Stimulated activated CD4-positive, alpha-beta T cell treated with anti-CD3 and anti-CD28 coated beads, Interleukin-12 subunit alpha, Interleukin-12 subunit beta, amount 100 ng/mL, for 48 hours (primary cell): ENCODE data around the gene KRT222.

ENCODE experiments used
- DNase-seq, 3 donors: peaks; one replicate each; pipeline ENCODE4 v3.0.0-alpha.2; 2020; ENCODE audit warnings: low read depth in 2 of 3, low spot score in 1 of 3

The KRT222 gene

DNA sequence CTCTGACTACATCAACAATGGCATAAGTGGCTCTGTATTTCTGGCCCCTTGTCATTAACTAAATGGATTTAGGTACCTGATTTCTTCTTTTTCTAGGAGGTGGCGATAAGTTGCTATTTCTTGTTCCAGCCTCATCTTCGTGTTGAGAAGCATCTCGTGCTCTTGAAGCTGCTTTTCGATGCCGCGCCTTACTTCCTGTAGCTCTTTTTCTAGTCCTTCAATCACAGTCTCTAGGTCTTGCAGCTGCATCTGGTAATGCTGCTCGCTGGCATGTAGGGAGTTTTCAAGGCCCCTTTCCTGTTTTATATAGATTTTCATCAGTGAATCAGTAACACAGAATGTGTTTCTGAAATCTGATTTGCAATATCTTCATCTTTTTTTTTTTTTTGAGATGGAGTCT, 5.1 kb downstream of the KRT222 start:
- DNase-seq: no peak

DNA sequence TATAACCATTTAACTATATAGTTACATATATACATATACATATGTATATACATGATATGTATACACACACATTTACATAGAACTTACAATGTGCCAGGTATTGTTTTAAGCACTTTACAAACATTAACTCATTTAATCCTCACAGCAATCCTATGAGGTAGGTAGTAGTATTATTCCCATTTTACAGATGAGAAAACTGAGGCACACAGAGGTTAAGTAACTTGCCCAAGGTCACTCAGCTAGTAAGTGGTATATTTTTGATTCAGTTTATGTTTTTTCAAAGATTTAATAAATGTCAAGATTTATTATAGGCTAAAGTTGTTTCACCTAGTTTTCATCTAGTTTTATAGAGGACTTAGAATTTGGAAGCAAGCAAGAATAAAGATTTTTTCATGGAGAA, 6.6 kb downstream of the KRT222 start:
- no peak for DNase-seq

GRCh38 chr17:40651939-40652338, 13.0 kb downstream of the KRT222 start:
- no peak for DNase-seq

DNA sequence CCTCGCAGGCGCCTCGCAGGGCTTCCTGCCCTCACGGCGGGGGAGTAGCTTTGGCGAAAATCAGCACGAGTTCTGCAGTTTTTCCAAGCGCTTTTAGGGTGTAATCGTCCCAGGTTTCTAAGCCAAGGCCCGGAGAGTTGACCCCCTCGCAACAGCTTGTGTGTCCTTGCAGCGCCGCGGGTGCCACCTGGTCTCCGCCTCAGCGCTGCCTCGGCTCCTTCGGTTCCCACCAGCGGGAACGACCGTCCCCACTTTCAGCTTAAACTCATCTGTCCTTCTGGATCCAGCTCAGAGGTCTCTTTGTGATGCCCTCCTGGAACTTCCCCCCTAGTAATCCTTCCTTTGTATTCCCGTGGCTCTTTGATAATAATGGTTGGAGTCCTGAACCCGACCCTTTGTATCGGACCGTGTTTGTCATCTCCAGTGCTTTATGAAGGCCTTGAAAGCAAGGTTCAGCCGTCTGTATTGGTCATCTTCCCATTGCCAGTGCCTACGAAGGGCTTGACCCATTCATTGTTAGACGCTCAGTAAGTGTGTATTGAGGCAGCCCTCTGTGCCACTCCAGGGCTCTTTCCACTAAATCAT, 16.5 kb downstream of the KRT222 start:
- peak in 1 of 3 donors; percentile 21 for DNase-seq

GRCh38 chr17:40647624-40648383, 17.2 kb downstream of the KRT222 start, which contains the start of gene SMARCE1:
Gene SMARCE1 (minus strand): TSS chr17:40647818. CDS start chr17:40645802, 2,016 bp downstream.
- DNase-seq: peak; percentile 42 to 60 (median 47)

GRCh38 chr17:40646791-40647623, 18.0 kb downstream of the KRT222 start:
- peak in 2 of 3 donors; percentile 8 to 26 for DNase-seq

GRCh38 chr17:40645943-40646342, 19.0 kb downstream of the KRT222 start:
- DNase-seq: no peak

- no peak for DNase-seq
Observed at GRCh38 chr17:40645291-40645690, 19.7 kb downstream of the KRT222 start.

- DNase-seq: no peak
Observed at GRCh38 chr17:40637931-40638330, 27.0 kb downstream of the KRT222 start.

GRCh38 chr17:40633871-40634270, 31.1 kb downstream of the KRT222 start:
- no peak for DNase-seq

DNA sequence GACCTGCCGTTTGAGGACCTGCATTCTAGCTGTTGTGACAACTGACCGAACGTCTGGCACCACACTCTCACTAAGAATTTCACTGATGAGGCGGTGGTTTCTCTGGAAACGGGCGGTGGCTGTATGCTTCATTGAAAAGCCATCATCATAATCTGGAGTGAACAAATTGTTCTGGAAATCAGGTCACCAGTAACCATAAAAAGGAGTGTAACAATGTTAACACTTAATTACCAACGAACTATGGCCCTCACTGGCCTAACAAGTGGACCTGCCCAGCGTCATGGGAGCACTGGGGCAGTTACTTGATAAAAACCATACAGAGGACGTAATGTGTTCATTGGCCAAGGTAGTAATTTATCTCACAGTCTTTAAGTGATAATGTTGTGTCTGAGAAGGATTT, 32.8 kb downstream of the KRT222 start:
- no peak for DNase-seq

DNA sequence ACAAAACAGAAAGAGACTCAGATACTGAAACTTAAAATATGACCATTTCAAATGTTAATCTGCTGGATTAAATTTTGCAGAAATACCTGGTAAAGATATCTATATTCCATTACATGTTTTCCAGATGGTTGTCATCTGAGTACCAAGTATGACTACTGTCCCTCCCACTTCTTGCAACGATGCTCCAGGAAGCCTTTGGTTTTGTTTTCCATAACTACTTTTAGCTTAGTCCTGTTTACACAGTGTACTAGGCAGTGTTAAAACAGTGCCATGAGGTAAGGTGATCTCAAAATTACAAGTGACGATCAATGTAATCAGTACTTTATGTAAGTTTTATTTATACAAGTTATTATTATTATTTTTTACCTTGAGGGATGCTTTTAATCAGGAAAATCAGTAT, 35.1 kb downstream of the KRT222 start:
- no peak for DNase-seq

- DNase-seq: no peak
Observed at GRCh38 chr17:40625311-40625710, 39.7 kb downstream of the KRT222 start.

GRCh38 chr17:40623419-40624210, 41.4 kb downstream of the KRT222 start:
- DNase-seq: no peak

DNA sequence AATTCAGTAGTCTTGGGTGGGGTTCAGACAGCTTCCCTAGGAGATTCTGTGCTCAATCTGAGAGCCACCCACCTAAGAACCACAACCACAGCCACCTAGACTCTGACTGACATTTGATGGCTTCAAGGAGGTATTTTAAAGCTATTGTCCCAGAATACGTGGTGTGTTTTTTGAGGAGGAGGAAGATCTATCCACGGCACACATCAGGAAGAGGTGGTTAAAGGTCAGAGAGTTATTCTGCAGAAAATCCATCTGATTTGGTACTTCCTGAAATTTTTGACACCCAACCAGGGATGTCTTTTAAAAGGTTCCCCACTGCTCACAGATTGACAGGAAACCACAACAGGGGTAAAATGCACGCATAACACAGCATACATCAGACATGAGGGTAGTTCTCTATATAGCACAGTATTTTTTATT, 42.5 kb downstream of the KRT222 start:
- DNase-seq: no peak

DNA sequence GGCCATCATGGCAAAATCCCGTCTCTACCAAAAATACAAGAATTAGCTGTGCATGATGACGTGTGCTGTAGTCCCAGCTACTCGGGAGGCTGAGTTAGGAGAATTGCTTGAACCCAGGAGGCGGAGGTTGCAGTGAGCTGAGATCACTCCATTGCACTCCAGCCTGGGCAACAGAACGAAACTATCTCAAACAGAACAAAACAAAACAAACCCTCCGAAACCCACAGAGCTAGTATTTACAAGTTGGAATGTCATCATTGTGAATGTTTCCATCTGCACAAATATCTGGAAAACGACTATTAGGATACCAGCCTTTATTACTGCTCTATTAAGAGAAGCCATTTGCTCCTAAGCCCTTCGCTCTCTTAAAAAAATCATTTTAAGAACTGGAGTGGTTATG, 43.4 kb downstream of the KRT222 start:
- no peak for DNase-seq

GRCh38 chr17:40621019-40621418, 44.0 kb downstream of the KRT222 start:
- no peak for DNase-seq

DNA sequence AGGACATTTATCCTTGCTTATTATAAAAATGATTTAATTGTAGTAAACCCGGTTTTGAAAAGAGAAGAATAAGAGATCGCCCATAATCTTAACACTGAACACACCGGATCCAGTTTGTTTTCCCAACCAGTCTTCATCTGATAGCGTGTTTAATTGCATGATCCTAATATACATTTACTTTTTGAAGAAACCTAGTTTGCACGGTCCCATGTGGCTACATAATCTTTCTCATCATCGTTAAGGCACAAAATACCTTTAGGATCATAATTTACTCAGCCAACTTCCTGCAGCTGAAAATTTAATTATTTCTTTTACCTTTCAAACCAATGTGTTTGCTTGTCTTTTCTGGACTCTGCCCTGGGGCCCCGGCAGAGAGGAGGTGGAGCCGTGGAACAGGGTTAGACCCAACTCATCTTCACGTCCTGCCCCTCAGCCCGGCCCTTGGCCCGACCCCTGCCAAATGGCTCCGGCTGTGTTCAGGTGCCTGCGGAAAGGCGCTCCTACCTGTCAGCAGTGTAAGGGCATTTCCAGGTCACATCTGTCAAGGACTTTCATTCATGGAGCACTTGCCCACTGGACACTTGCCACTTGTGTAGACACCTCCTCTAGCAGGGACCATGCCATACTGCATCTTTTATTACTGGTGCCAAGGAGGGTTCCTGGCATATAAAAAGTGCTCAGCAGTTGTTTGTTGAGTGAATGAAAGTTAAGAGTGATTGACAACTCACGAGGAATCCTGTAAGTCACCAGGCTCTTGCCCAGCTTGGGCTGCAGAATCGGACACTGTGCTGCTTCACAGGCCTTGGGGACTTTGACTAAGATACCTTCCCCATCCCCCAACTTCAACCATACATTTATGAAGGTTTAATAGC, 46.0 kb downstream of the KRT222 start:
- no peak for DNase-seq

DNA sequence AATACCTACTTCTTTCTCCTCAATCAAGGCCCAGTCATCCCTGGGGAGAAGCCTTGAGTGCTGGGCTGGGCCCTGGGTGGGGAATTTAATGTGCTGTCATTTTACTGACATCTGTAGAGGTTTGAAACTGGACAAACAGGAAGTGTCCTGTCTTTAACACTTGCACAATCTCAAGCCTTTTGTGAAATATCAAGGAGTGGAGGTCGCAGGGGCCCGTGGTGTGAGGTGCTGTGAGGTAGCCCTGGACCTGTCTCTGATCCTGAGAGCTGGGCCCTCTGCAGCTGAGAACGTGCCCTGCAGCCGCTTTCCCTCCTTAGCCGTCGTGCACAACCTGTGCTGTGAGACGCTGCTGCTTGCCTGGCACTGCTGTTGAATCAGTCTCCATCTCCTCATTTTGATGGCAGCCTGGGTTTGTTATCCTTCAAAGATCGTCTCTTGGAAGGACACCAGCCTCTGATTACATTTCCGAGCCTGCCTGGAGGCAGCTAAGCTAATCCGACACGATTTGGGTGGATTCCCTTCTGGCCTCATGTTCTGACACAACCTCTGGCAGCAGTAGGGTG, 47.2 kb downstream of the KRT222 start:
- DNase-seq: no peak

- DNase-seq: no peak
Observed at GRCh38 chr17:40616592-40616991, 48.4 kb downstream of the KRT222 start.
